HEK293 (cell line): ENCODE results near the gene CNPY4.

Experiments
- EGR2 ChIP-seq: fragments of 450-650 bp; formaldehyde crosslinking; IDR thresholded peaks from 2 replicates; pipeline ENCODE4 v1.5.1; 2016; ENCODE audit warnings: low read depth, missing biosample characterization, missing genetic modification characterization
- HOXA7 ChIP-seq: sonication (generic); formaldehyde crosslinking; IDR thresholded peaks from 2 replicates; pipeline ENCODE4 v1.8.1; 2022; ENCODE audit warnings: missing genetic modification reagents, borderline replicate concordance
- IKZF3 ChIP-seq: fragments of 450-650 bp; IDR thresholded peaks from 2 replicates; pipeline ENCODE4 v1.5.0; 2018; ENCODE audit warnings: missing biosample characterization, mild to moderate bottlenecking, missing genetic modification characterization, moderate library complexity
- KLF8 ChIP-seq: fragments of 450-650 bp; formaldehyde crosslinking; IDR thresholded peaks from 2 replicates; pipeline ENCODE4 v1.5.1; 2016; ENCODE audit warnings: missing biosample characterization, missing genetic modification characterization
- PRDM1 ChIP-seq: fragments of 450-650 bp; formaldehyde crosslinking; IDR thresholded peaks from 2 replicates; pipeline ENCODE4; 2016; ENCODE audit warnings: missing biosample characterization, missing genetic modification characterization
- ZBTB17 ChIP-seq: fragments of 450-650 bp; formaldehyde crosslinking; IDR thresholded peaks from 2 replicates; pipeline ENCODE4 v1.5.1; 2016; ENCODE audit warnings: missing biosample characterization, missing genetic modification characterization
- ZFP37 ChIP-seq: fragments of 450-650 bp; formaldehyde crosslinking; IDR thresholded peaks from 2 replicates; pipeline ENCODE4 v1.5.1; 2016; ENCODE audit warnings: missing biosample characterization, missing genetic modification characterization
- ZNF10 ChIP-seq: fragments of 450-650 bp; formaldehyde crosslinking; IDR thresholded peaks from 2 replicates; pipeline ENCODE4 v1.5.1; 2017; ENCODE audit warnings: missing biosample characterization, missing genetic modification characterization
- ZNF24 ChIP-seq: fragments of 450-650 bp; formaldehyde crosslinking; IDR thresholded peaks from 2 replicates; pipeline ENCODE4 v1.5.1; 2016; ENCODE audit warnings: missing biosample characterization, missing genetic modification characterization
- ZNF341 ChIP-seq: fragments of 450-650 bp; formaldehyde crosslinking; IDR thresholded peaks from 2 replicates; pipeline ENCODE4; 2016; ENCODE audit warnings: low read depth, missing biosample characterization, missing genetic modification characterization
- ZNF354C ChIP-seq: fragments of 450-650 bp; formaldehyde crosslinking; IDR thresholded peaks from 2 replicates; pipeline ENCODE4 v1.5.1; 2016; ENCODE audit warnings: missing biosample characterization, missing genetic modification characterization, low read depth, borderline replicate concordance
- ZNF37A ChIP-seq: fragments of 450-650 bp; IDR thresholded peaks from 2 replicates; pipeline ENCODE4 v1.5.1; 2018; ENCODE audit warnings: missing biosample characterization, missing genetic modification characterization
- ZNF404 ChIP-seq: fragments of 450-650 bp; formaldehyde crosslinking; IDR thresholded peaks from 2 replicates; pipeline ENCODE4 v1.5.1; 2017; ENCODE audit warnings: missing biosample characterization, missing genetic modification characterization
- ZNF423 ChIP-seq: fragments of 450-650 bp; formaldehyde crosslinking; IDR thresholded peaks from 2 replicates; pipeline ENCODE4 v1.5.1; 2016; ENCODE audit warnings: missing biosample characterization, missing genetic modification characterization
- ZNF701 ChIP-seq: fragments of 450-650 bp; formaldehyde crosslinking; IDR thresholded peaks from 2 replicates; pipeline ENCODE4 v1.5.1; 2016; ENCODE audit warnings: missing biosample characterization, missing genetic modification characterization
- ZSCAN30 ChIP-seq: fragments of 450-650 bp; IDR thresholded peaks from 2 replicates; pipeline ENCODE4 v1.5.1; 2018; ENCODE audit warnings: missing biosample characterization, mild to moderate bottlenecking, missing genetic modification characterization, moderate library complexity
- TF ChIP-seq, protein P1 (sequence below): fragments of 450-650 bp; formaldehyde crosslinking; IDR thresholded peaks from 2 replicates; pipeline ENCODE4 v1.5.1; 2017; ENCODE audit warnings: missing biosample characterization, missing genetic modification characterization
- TF ChIP-seq, protein P2 (sequence below): fragments of 450-650 bp; formaldehyde crosslinking; IDR thresholded peaks from 2 replicates; pipeline ENCODE4 v1.5.1; 2016; ENCODE audit warnings: missing biosample characterization, missing genetic modification characterization
- TF ChIP-seq, protein P3 (sequence below): fragments of 450-650 bp; formaldehyde crosslinking; IDR thresholded peaks from 2 replicates; pipeline ENCODE4 v1.5.1; 2016; ENCODE audit warnings: missing biosample characterization, missing genetic modification characterization, borderline replicate concordance
- TF ChIP-seq, protein P4 (sequence below): fragments of 450-650 bp; formaldehyde crosslinking; IDR thresholded peaks from 2 replicates; pipeline ENCODE4 v1.5.1; 2016; ENCODE audit warnings: missing biosample characterization, missing genetic modification characterization
- TF ChIP-seq, protein P5 (sequence below): fragments of 450-650 bp; formaldehyde crosslinking; IDR thresholded peaks from 2 replicates; pipeline ENCODE4 v1.5.1; 2016; ENCODE audit warnings: missing biosample characterization, missing genetic modification characterization
- TF ChIP-seq, protein P6 (sequence below): fragments of 450-650 bp; formaldehyde crosslinking; conservative IDR thresholded peaks from 2 replicates; pipeline ENCODE4 v1.5.1; 2016; ENCODE audit warnings: low read depth, missing biosample characterization, missing genetic modification characterization
- TF ChIP-seq, protein P7 (sequence below): fragments of 450-650 bp; formaldehyde crosslinking; IDR thresholded peaks from 2 replicates; pipeline ENCODE4 v1.5.1; 2017; ENCODE audit warnings: missing biosample characterization, mild to moderate bottlenecking, missing genetic modification characterization, moderate library complexity

The CNPY4 gene

DNA sequence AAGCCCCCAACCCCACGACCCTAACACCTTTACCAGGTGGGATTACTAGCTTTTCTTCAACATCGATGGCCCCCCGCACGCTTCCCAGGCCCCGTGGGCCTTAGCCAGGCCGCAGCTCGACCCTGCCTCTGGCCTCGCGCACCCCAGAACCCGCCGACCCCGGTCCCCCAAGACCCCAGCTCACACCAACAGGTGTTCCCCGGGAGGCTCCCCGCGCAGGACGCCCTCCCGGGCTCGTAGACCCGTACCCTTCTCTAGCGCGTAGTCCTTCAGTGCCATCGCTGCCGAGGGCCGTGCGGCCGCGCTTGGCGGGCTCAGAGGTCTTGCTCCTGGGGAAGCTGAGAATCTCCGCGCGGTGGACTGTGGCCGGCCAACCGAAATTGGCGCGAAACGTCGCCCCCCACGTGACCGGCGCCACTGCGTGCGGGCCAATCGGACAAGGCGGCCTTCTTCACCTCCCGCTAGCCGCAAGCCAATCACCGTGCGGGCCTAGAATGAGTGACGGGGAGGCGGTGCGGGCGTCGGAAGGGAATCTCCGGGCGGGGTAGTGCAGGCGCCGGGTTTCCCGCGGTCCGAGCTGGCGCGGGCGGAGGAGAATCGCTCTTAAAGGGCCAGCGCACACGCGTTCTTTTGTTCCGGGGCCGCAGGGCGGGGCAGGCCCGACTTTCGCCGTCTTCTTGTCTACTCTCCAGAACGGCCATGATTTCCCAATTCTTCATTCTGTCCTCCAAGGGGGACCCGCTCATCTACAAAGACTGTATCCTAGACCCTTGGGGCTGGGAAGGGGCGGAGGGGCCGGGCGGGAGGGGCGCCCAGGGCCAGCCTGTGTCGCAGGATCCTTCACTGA lies 18.2 kb upstream of the CNPY4 start, which contains the start of the genes AP4M1 and MCM7 (continued):
- TF ChIP-seq IKZF3 (tag by site-specific recombination) = no peak
- TF ChIP-seq, protein P1, sequence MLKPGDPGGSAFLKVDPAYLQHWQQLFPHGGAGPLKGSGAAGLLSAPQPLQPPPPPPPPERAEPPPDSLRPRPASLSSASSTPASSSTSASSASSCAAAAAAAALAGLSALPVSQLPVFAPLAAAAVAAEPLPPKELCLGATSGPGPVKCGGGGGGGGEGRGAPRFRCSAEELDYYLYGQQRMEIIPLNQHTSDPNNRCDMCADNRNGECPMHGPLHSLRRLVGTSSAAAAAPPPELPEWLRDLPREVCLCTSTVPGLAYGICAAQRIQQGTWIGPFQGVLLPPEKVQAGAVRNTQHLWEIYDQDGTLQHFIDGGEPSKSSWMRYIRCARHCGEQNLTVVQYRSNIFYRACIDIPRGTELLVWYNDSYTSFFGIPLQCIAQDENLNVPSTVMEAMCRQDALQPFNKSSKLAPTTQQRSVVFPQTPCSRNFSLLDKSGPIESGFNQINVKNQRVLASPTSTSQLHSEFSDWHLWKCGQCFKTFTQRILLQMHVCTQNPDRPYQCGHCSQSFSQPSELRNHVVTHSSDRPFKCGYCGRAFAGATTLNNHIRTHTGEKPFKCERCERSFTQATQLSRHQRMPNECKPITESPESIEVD (tag by site-specific recombination) = no peak
- TF ChIP-seq, protein P2, sequence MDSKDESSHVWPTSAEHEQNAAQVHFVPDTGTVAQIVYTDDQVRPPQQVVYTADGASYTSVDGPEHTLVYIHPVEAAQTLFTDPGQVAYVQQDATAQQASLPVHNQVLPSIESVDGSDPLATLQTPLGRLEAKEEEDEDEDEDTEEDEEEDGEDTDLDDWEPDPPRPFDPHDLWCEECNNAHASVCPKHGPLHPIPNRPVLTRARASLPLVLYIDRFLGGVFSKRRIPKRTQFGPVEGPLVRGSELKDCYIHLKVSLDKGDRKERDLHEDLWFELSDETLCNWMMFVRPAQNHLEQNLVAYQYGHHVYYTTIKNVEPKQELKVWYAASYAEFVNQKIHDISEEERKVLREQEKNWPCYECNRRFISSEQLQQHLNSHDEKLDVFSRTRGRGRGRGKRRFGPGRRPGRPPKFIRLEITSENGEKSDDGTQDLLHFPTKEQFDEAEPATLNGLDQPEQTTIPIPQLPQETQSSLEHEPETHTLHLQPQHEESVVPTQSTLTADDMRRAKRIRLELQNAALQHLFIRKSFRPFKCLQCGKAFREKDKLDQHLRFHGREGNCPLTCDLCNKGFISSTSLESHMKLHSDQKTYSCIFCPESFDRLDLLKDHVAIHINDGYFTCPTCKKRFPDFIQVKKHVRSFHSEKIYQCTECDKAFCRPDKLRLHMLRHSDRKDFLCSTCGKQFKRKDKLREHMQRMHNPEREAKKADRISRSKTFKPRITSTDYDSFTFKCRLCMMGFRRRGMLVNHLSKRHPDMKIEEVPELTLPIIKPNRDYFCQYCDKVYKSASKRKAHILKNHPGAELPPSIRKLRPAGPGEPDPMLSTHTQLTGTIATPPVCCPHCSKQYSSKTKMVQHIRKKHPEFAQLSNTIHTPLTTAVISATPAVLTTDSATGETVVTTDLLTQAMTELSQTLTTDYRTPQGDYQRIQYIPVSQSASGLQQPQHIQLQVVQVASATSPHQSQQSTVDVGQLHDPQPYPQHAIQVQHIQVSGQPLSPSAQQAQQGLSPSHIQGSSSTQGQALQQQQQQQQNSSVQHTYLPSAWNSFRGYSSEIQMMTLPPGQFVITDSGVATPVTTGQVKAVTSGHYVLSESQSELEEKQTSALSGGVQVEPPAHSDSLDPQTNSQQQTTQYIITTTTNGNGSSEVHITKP (tag by site-specific recombination) = no peak
- TF ChIP-seq, protein P3, sequence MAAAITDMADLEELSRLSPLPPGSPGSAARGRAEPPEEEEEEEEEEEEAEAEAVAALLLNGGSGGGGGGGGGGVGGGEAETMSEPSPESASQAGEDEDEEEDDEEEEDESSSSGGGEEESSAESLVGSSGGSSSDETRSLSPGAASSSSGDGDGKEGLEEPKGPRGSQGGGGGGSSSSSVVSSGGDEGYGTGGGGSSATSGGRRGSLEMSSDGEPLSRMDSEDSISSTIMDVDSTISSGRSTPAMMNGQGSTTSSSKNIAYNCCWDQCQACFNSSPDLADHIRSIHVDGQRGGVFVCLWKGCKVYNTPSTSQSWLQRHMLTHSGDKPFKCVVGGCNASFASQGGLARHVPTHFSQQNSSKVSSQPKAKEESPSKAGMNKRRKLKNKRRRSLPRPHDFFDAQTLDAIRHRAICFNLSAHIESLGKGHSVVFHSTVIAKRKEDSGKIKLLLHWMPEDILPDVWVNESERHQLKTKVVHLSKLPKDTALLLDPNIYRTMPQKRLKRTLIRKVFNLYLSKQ = no peak
- no peak for TF ChIP-seq ZBTB17
- peak; percentile 33; the same call in 1 of the 2 replicates for TF ChIP-seq ZSCAN30 (tag by site-specific recombination)
- no peak for TF ChIP-seq PRDM1 (tag by site-specific recombination)
- no peak for TF ChIP-seq ZNF423 (tag by site-specific recombination)
- peak; percentile 39; the same call in 1 of the 2 replicates for TF ChIP-seq EGR2 (tag by site-specific recombination)
- TF ChIP-seq ZFP37 (tag by site-specific recombination) = peak; percentile 87; the same call in 1 of the 2 replicates
- TF ChIP-seq, protein P4, sequence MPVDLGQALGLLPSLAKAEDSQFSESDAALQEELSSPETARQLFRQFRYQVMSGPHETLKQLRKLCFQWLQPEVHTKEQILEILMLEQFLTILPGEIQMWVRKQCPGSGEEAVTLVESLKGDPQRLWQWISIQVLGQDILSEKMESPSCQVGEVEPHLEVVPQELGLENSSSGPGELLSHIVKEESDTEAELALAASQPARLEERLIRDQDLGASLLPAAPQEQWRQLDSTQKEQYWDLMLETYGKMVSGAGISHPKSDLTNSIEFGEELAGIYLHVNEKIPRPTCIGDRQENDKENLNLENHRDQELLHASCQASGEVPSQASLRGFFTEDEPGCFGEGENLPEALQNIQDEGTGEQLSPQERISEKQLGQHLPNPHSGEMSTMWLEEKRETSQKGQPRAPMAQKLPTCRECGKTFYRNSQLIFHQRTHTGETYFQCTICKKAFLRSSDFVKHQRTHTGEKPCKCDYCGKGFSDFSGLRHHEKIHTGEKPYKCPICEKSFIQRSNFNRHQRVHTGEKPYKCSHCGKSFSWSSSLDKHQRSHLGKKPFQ (tag by site-specific recombination) = no peak
- TF ChIP-seq ZNF404 (tag by site-specific recombination) = no peak
- TF ChIP-seq ZNF37A (tag by site-specific recombination) = no peak
- TF ChIP-seq, protein P5, sequence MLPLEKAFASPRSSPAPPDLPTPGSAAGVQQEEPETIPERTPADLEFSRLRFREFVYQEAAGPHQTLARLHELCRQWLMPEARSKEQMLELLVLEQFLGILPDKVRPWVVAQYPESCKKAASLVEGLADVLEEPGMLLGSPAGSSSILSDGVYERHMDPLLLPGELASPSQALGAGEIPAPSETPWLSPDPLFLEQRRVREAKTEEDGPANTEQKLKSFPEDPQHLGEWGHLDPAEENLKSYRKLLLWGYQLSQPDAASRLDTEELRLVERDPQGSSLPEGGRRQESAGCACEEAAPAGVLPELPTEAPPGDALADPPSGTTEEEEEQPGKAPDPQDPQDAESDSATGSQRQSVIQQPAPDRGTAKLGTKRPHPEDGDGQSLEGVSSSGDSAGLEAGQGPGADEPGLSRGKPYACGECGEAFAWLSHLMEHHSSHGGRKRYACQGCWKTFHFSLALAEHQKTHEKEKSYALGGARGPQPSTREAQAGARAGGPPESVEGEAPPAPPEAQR = 0 out of 2 replicates have a peak, but pooled peaks have one; percentile 30
- no peak for TF ChIP-seq ZNF701 (tag by site-specific recombination)
- TF ChIP-seq ZNF10 (tag by site-specific recombination) = peak; percentile 7; the same call in 1 of the 2 replicates
- peak; percentile 96 for TF ChIP-seq ZNF341 (tag by site-specific recombination)
- no peak for TF ChIP-seq ZNF354C
- TF ChIP-seq ZNF24 (tag by site-specific recombination) = no peak
- peak; percentile 83 for TF ChIP-seq KLF8 (tag by site-specific recombination)
- no peak for TF ChIP-seq HOXA7 (CRISPR knock-in tag)
- TF ChIP-seq, protein P6, sequence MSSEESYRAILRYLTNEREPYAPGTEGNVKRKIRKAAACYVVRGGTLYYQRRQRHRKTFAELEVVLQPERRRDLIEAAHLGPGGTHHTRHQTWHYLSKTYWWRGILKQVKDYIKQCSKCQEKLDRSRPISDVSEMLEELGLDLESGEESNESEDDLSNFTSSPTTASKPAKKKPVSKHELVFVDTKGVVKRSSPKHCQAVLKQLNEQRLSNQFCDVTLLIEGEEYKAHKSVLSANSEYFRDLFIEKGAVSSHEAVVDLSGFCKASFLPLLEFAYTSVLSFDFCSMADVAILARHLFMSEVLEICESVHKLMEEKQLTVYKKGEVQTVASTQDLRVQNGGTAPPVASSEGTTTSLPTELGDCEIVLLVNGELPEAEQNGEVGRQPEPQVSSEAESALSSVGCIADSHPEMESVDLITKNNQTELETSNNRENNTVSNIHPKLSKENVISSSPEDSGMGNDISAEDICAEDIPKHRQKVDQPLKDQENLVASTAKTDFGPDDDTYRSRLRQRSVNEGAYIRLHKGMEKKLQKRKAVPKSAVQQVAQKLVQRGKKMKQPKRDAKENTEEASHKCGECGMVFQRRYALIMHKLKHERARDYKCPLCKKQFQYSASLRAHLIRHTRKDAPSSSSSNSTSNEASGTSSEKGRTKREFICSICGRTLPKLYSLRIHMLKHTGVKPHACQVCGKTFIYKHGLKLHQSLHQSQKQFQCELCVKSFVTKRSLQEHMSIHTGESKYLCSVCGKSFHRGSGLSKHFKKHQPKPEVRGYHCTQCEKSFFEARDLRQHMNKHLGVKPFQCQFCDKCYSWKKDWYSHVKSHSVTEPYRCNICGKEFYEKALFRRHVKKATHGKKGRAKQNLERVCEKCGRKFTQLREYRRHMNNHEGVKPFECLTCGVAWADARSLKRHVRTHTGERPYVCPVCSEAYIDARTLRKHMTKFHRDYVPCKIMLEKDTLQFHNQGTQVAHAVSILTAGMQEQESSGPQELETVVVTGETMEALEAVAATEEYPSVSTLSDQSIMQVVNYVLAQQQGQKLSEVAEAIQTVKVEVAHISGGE (tag by site-specific recombination) = no peak
- TF ChIP-seq, protein P7, sequence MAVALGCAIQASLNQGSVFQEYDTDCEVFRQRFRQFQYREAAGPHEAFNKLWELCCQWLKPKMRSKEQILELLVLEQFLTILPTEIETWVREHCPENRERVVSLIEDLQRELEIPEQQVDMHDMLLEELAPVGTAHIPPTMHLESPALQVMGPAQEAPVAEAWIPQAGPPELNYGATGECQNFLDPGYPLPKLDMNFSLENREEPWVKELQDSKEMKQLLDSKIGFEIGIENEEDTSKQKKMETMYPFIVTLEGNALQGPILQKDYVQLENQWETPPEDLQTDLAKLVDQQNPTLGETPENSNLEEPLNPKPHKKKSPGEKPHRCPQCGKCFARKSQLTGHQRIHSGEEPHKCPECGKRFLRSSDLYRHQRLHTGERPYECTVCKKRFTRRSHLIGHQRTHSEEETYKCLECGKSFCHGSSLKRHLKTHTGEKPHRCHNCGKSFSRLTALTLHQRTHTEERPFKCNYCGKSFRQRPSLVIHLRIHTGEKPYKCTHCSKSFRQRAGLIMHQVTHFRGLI = peak; percentile 97
